ENCODE data around the gene EBF3.

Gene EBF3

GRCh38 chr10:129876838-129877237 lies 87.2 kb downstream of the EBF3 start:
- Mint-ChIP-seq H3K27ac (no peak overlapping the region), H3K36me3 (no peaks in the 10 kb centered on the region), H3K27me3 (peaks cover 4% of the 10 kb centered on the region), H3K9me3 (no peaks in the 10 kb centered on the region), H3K4me1 (no peaks in the 10 kb centered on the region), H3K4me3 (no peak overlapping the region)
- ATAC-seq (ENCODE audit: low read depth): no peak
- no peak for DNase-seq (ENCODE audit: low spot score in 2 of 2)

- Mint-ChIP-seq H3K36me3 (no peaks in the 10 kb centered on the region), H3K27me3 (peaks cover 4% of the 10 kb centered on the region), H3K9me3 (no peaks in the 10 kb centered on the region), H3K27ac (no peak overlapping the region), H3K4me1 (no peaks in the 10 kb centered on the region), H3K4me3 (no peak overlapping the region)
- DNase-seq (ENCODE audit: low spot score in 2 of 2): no peak
- no peak for ATAC-seq (ENCODE audit: low read depth)
Observed at GRCh38 chr10:129875993-129876726, 87.9 kb downstream of the EBF3 start.

GRCh38 chr10:129873351-129873750 lies 90.7 kb downstream of the EBF3 start:
- Mint-ChIP-seq H3K4me3 (no peak overlapping the region), H3K36me3 (no peaks in the 10 kb centered on the region), H3K27me3 (no peaks in the 10 kb centered on the region), H3K4me1 (no peaks in the 10 kb centered on the region), H3K9me3 (no peaks in the 10 kb centered on the region), H3K27ac (no peak overlapping the region)
- ATAC-seq (ENCODE audit: low read depth): no peak
- no peak for DNase-seq (ENCODE audit: low spot score in 2 of 2)

- ATAC-seq (ENCODE audit: low read depth) (no peak), DNase-seq (ENCODE audit: low spot score in 2 of 2) (no peak)
- no peak overlapping the region for H3K27ac Mint-ChIP-seq
- no peaks in the 10 kb centered on the region for H3K9me3 Mint-ChIP-seq
- no peaks in the 10 kb centered on the region for H3K27me3 Mint-ChIP-seq
- H3K36me3 Mint-ChIP-seq: no peaks in the 10 kb centered on the region
- no peaks in the 10 kb centered on the region for H3K4me1 Mint-ChIP-seq
- no peak overlapping the region for H3K4me3 Mint-ChIP-seq
Observed at GRCh38 chr10:129871966-129872365, 92.1 kb downstream of the EBF3 start.

GRCh38 chr10:129870961-129871621 lies 93.0 kb downstream of the EBF3 start:
- Mint-ChIP-seq H3K27ac (no peak overlapping the region), H3K36me3 (no peaks in the 10 kb centered on the region), H3K4me1 (no peaks in the 10 kb centered on the region), H3K9me3 (no peaks in the 10 kb centered on the region), H3K4me3 (no peak overlapping the region), H3K27me3 (no peaks in the 10 kb centered on the region)
- ATAC-seq (ENCODE audit: low read depth) (no peak), DNase-seq (ENCODE audit: low spot score in 2 of 2) (no peak)

- no peaks in the 10 kb centered on the region for H3K9me3 Mint-ChIP-seq
- ATAC-seq (ENCODE audit: low read depth): no peak
- H3K36me3 Mint-ChIP-seq: no peaks in the 10 kb centered on the region
- H3K27ac Mint-ChIP-seq: no peak overlapping the region
- no peaks in the 10 kb centered on the region for H3K27me3 Mint-ChIP-seq
- DNase-seq (ENCODE audit: low spot score in 2 of 2): no peak
- no peaks in the 10 kb centered on the region for H3K4me1 Mint-ChIP-seq
- no peak overlapping the region for H3K4me3 Mint-ChIP-seq
Observed at GRCh38 chr10:129870474-129870757, 93.7 kb downstream of the EBF3 start.

- ATAC-seq (ENCODE audit: low read depth): no peak
- Mint-ChIP-seq H3K27me3 (no peaks in the 10 kb centered on the region), H3K4me1 (no peaks in the 10 kb centered on the region), H3K4me3 (no peak overlapping the region), H3K36me3 (no peaks in the 10 kb centered on the region), H3K27ac (no peak overlapping the region), H3K9me3 (no peaks in the 10 kb centered on the region)
- no peak for DNase-seq (ENCODE audit: low spot score in 2 of 2)
Observed at GRCh38 chr10:129869596-129870473, 94.2 kb downstream of the EBF3 start.

- Mint-ChIP-seq H3K4me3 (no peak overlapping the region), H3K4me1 (no peaks in the 10 kb centered on the region), H3K27ac (no peak overlapping the region), H3K27me3 (no peaks in the 10 kb centered on the region), H3K36me3 (no peaks in the 10 kb centered on the region), H3K9me3 (no peaks in the 10 kb centered on the region)
- ATAC-seq (ENCODE audit: low read depth) (no peak), DNase-seq (ENCODE audit: low spot score in 2 of 2) (no peak)
Observed at GRCh38 chr10:129868449-129869035, 95.5 kb downstream of the EBF3 start.

- Mint-ChIP-seq H3K36me3 (no peaks in the 10 kb centered on the region), H3K9me3 (no peaks in the 10 kb centered on the region), H3K4me3 (no peak overlapping the region), H3K27me3 (no peaks in the 10 kb centered on the region), H3K27ac (no peak overlapping the region), H3K4me1 (no peaks in the 10 kb centered on the region)
- ATAC-seq (ENCODE audit: low read depth) (no peak), DNase-seq (ENCODE audit: low spot score in 2 of 2) (no peak)
Observed at GRCh38 chr10:129867631-129868179, 96.4 kb downstream of the EBF3 start.

- no peaks in the 10 kb centered on the region for H3K9me3 Mint-ChIP-seq
- H3K27ac Mint-ChIP-seq: no peak overlapping the region
- no peaks in the 10 kb centered on the region for H3K4me1 Mint-ChIP-seq
- DNase-seq (ENCODE audit: low spot score in 2 of 2): no peak
- no peak for ATAC-seq (ENCODE audit: low read depth)
- H3K27me3 Mint-ChIP-seq: no peaks in the 10 kb centered on the region
- no peak overlapping the region for H3K4me3 Mint-ChIP-seq
- no peaks in the 10 kb centered on the region for H3K36me3 Mint-ChIP-seq
Observed at GRCh38 chr10:129866894-129867293, 97.2 kb downstream of the EBF3 start.

- ATAC-seq (ENCODE audit: low read depth) (no peak), DNase-seq (ENCODE audit: low spot score in 2 of 2) (no peak)
- Mint-ChIP-seq H3K36me3 (no peaks in the 10 kb centered on the region), H3K27me3 (no peaks in the 10 kb centered on the region), H3K9me3 (no peaks in the 10 kb centered on the region), H3K4me1 (no peaks in the 10 kb centered on the region), H3K27ac (no peak overlapping the region), H3K4me3 (no peak overlapping the region)
Observed at GRCh38 chr10:129865960-129866359, 98.1 kb downstream of the EBF3 start.

GRCh38 chr10:129865413-129865812 lies 98.7 kb downstream of the EBF3 start:
- no peak for DNase-seq (ENCODE audit: low spot score in 2 of 2)
- Mint-ChIP-seq H3K4me3 (no peak overlapping the region), H3K27ac (no peak overlapping the region), H3K9me3 (no peaks in the 10 kb centered on the region), H3K4me1 (no peaks in the 10 kb centered on the region), H3K27me3 (no peaks in the 10 kb centered on the region), H3K36me3 (no peaks in the 10 kb centered on the region)
- ATAC-seq (ENCODE audit: low read depth): no peak

GRCh38 chr10:129864601-129865126 lies 99.4 kb downstream of the EBF3 start:
- Mint-ChIP-seq H3K27ac (no peak overlapping the region), H3K4me3 (no peak overlapping the region), H3K27me3 (no peaks in the 10 kb centered on the region), H3K36me3 (no peaks in the 10 kb centered on the region), H3K4me1 (no peaks in the 10 kb centered on the region), H3K9me3 (no peaks in the 10 kb centered on the region)
- DNase-seq (ENCODE audit: low spot score in 2 of 2): no peak
- no peak for ATAC-seq (ENCODE audit: low read depth)

GRCh38 chr10:129864082-129864481 lies 100.0 kb downstream of the EBF3 start:
- Mint-ChIP-seq H3K9me3 (no peaks in the 10 kb centered on the region), H3K4me1 (no peaks in the 10 kb centered on the region), H3K27ac (no peak overlapping the region), H3K4me3 (no peak overlapping the region), H3K27me3 (no peaks in the 10 kb centered on the region), H3K36me3 (no peaks in the 10 kb centered on the region)
- DNase-seq (ENCODE audit: low spot score in 2 of 2) (no peak), ATAC-seq (ENCODE audit: low read depth) (no peak)

Data from memory B cell (primary cell).